ENCODE measurements around the gene SBF2.
"Not testable (repeated sequence)": the region's sequence is repeated elsewhere in the genome, so short reads cannot be mapped to it uniquely, and the experiment has no call there.

SBF2 gene

DNA sequence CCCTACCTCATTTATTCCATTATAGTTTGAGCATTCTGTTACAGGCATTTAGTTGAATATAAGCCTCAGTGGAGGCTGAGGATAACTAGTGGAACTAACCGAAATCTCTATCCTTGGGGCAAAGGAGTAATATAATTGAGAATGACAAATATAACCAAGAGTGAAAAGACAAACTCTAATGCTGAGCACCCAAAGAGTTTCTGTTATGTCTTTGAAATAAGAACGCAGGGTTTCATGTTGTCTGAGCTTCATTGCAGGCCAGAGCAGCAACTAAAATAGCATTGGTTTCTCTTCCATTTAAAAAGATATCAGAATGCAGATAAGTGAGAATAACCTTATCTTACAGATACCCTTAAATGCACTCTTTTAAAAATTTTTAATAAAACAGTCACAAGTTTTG is 131.8 kb downstream of the SBF2 start:
- no peak for DNase-seq

DNA sequence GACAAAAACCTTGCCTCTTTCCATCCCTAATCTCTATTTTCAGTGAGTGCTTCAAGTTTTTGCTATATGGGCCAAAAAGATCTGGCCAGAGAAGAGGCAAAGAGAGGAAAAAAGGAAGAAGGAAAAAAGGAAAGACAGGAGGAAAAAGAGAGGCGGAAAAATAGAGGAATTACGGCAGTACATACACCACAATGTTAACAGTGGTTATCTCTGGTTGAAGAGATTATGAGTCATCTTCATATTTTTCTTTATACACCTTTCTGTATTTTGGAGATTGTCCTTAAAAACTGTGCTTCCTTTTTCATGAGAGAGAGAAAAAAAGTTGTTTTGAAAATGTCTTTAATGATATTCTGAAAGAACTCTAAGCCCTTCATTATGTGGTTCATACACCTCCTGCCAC is 133.7 kb downstream of the SBF2 start:
- no peak for DNase-seq

- DNase-seq, result no peak
Measured at GRCh38 chr11:10158461-10158860, 135.6 kb downstream of the SBF2 start.

GRCh38 chr11:10155793-10156490 is 138.1 kb downstream of the SBF2 start:
- DNase-seq, result no peak

DNA sequence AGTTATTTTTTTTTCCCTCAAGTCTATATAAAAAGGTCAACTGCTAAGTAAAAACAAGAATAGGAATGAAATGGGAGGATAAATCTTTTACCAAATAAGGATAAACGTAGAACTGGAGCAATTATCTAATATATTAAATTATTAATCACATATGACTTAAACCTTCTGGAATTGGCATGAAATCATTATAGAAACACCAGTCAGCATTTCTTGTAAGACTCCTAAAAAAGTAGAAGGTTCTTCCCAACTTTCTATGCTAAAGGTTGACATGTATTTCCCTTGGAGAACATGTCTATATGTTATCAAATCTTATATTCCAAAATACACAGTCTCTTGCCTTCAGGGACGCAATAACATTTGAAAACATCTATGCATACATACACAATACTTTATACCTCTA is 143.2 kb downstream of the SBF2 start:
- no peak for DNase-seq

GRCh38 chr11:10149553-10149952 is 144.5 kb downstream of the SBF2 start:
- no peak for DNase-seq

DNA sequence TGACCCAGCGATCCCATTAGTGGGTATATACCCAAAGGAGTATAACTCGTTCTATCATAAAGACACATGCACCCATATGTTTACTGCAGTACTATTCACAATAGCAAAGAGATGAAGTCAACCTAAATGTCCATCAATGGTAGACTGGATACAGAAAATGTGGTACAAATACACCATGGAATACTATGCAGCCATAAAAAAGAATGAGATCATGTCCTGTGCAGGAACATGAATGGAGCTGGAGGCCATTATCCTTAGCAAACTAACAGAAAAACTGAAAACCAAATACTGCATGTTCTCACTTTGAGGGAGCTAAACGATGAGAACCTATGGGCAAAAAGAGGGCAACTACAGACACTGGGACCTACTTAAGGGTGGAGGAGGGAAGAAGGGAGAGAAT is 146.8 kb downstream of the SBF2 start:
- DNase-seq, result no peak

GRCh38 chr11:10144954-10145353 is 149.1 kb downstream of the SBF2 start:
- no peak for DNase-seq

DNA sequence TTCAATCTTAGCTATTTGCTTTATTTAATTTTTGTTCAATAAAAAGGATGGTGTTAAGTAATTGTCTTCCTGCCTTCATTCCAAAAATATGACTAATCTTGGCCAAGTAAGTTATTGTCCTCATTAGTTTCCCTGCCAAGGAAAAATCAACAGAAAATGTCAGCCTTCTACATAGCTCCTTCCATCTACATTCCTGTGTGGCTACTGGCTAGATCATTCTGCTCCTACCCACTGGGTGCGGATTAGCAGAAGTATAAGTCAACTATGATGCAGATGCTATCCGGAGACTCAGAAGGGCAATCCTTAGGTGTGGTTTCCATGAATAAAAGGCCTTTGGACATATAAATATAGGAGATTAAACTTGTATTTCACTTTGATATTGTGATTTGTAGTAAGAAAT is 154.4 kb downstream of the SBF2 start:
- no peak for DNase-seq

DNA sequence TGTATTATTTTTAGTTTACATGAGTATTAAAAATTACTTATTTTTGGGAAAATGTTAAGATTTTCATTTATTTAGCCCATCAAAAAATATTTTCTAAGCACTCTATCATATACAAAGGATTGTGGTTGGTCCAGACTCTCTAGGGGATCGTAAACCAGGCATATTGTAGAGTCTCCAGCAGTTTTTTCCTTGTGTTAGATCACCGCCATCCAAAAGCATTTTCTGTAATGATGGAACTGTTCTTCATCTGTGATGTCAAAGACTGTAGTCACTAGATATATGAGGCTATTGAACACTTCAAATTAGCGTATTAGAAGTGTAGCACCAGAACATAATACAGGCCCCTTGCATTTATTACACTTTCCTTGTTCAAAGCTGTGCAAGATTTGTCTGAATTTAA is 154.9 kb downstream of the SBF2 start:
- no peak for DNase-seq

GRCh38 chr11:10134975-10135481 is 159.0 kb downstream of the SBF2 start:
- DNase-seq, result no peak

- DNase-seq, result not testable (repeated sequence)
Measured at GRCh38 chr11:10134226-10134625, 159.8 kb downstream of the SBF2 start.

DNA sequence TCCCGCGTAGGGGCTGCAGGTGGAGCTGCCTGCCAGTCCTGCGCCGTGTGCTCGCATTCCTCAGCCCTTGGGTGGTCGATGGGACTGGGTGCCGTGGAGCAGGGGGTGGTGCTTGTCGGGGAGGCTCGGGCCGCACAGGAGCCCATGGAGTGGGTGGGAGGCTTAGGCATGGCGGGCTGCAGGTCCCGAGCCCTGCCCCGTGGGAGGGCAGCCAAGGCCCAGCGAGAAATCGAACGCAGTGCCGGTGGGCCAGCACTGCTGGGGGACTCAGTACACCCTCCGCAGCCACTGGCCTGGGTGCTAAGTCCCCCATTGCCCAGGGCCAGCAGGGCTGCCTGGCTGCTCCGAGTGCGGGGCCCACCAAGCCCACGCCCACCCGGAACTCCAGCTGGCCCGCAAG is 160.8 kb downstream of the SBF2 start:
- not testable (repeated sequence) for DNase-seq

DNA sequence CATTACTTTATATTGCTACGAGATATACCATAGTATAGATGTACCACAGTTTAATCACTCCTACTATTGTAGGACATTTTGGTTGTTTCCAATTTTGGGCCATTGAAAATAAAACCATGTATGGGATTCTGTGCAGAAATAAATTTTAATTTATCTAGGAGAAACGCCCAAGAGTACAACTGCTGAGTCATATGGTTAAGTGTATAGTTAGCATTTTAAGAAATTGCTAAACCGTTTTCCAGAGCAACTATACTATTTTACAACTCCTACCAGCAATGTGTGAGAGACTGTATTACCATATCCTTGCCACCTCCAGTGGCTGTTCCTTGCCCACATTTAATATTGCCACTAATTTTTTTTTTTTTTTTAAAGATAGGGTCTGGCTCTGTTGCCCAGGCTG is 163.1 kb downstream of the SBF2 start:
- DNase-seq, result no peak

GRCh38 chr11:10129184-10129583 is 164.8 kb downstream of the SBF2 start:
- not testable (repeated sequence) for DNase-seq

DNA sequence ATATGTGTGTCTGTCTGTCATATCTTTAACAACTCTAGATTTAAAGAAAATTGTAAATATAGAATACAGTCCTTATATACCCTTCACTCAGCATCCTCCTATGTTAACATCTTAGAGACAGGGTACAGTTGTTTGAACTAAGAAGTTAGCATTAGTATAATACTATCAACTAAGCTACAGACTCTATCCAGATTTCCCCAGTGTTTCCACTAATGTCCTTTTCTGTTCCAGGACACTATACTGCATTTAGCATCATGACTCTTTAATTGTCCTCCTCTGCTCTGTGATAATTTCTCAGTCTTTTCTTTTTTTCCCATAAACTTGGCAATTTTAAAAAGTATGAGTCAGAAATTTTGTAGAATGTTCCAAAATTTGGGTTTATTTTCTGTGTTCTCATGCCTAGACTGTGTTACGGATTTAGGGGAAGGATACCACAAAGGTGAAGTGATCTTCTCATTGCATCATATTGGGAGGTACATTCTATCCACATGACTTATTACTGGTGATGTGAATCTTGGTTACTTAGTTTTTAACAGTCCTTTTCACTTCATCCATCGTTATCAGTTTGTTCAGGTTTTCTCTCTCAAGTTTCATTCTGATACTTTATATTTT is 168.4 kb downstream of the SBF2 start:
- DNase-seq, result no peak

DNA sequence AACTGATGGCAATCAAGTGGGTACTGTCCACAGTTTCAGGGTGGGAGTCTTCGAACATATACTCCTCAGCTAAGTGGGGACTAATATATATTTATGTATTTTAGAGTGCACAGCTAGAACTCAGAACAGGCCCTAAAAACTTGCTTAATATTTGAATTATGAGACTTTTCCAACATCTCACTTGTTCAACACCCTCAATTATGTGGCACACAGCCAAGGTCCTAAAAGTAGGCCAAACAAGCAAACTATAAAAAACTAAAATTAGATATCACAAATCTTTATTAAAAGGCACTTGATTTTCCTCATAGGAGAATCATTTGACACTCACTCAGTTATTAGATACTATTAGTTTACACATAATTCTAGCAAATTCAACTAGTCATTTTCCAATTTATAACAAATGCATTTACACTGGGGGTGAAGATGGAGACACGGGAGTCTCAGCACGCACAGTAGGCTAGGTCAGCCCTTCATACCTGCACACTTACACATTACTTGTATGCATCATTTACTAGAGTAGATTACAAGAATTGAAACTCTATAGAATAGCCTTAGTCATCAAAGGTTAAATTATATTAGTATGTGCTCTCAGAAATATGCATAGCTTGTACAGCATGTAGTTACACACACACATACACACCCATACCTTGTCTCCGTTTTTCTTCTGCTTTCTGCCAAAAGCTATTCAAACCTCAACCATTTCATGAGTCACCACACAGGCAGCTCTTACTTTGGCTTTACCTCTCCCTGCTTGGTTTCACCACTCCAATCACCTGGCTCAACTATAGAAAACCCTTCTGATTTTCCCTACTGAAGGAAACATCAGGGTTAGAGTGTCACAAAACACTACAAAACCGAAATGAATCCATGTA is 171.5 kb downstream of the SBF2 start:
- DNase-seq, result peak in 1 of 2 donors; percentile 66

- DNase-seq, result no peak
Measured at GRCh38 chr11:10118865-10119264, 175.2 kb downstream of the SBF2 start.

DNA sequence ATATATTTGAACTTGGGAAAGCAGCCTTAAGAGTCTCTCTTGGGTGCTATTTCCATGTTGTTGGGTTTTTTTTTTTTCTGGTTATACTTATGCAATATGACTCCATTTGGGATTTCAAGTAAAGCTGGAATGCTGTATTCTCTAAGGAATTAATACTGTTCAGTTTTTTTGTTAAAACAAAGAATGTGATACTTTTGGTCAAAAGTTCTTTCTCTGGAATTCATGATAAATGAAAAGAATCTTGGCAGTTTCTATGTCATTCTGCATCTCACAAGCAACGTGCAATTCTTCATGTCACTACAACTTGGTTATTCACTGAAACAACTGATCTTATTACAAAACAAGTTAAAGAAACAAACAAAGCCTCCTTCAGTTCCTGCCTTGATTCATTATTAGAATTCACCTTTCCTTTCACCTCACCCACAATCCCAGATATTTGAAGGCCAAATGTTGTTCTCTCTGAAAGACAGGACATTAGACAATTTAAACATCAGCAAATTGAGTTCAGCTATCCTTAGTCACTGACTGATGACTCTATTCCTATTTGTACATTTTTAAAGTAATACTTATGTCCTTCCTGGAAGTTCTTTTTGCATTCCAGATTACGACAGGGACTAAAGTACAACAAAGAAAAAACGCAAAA is 176.2 kb downstream of the SBF2 start:
- no peak for DNase-seq

DNA sequence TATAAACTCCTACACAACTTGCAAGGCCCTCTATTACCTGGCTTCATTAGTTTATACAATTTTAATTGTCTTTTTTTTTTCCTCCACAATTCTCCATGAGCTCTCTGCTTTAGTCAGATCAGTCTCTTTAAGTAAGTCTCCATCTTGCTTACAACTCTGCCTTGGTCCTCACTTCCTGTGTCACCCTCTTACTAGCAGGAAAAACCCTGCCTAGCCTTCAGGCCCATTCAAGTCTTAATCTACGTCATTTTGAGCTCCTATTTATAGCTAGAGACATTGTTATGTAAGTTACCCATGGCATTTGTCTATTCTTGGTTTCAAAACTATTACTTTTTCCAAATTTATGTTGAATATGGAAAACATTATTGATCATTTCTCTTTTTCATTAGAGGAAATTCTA is 177.4 kb downstream of the SBF2 start:
- no peak for DNase-seq

DNA sequence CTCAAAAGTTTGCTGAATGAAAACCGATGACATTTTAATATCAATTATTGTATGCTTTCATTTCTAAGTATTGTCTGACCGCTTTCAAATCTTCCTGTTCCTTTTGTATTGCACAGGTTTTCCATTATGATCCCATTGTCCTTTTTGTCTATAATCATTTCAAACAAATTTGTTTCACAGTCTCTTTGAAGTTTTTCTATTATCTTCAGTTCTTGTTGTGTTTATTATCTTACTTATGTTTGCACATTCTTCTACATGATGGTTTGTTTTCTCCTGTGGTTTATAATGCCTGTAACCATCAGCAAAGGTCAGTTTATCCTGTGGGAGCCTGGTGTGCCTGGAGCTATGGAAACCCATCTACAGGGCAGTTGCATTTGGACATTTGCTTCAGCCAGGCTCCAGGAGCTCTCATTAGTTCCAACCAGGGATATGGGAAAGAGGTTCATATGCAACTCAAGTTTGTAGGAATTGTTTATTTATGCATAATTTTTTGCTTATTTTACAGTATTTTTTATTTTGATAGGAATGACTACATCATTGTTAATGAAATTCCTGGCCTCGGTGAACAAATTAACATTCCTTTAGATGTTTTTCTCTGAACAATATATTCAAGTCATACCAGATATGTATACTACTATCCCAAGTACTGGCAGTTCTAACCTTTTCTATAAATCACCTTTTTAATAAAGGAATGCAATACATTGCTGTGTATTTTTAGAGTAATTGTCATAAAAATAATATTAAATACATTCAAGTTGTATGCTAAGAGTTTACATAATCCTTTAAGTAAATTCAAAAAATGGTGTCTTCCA is 179.2 kb downstream of the SBF2 start:
- no peak for DNase-seq

GRCh38 chr11:10113852-10114251 is 180.2 kb downstream of the SBF2 start:
- no peak for DNase-seq

Data from bone marrow (tissue), 2 donors.